ENCODE measurements around the gene CCDC69. TPM values are rescaled to one million over a fixed set of nuclear protein-coding genes. Genes with fewer than 3 reads are reported as not detected.

Gene CCDC69
- total RNA-seq, 2 donors from 2014 or later = 39.1 to 75.3 TPM

- peak overlapping the region; percentile 92 for H3K4me3 ChIP-seq
- no peaks in the 10 kb centered on the region for H3K36me3 ChIP-seq
- peak overlapping the region; percentile 82 to 92 for H3K27ac ChIP-seq
- H3K27me3 ChIP-seq (replicated peaks; ENCODE audit: insufficient read depth) = no peaks in the 10 kb centered on the region
- TF ChIP-seq, protein P1, sequence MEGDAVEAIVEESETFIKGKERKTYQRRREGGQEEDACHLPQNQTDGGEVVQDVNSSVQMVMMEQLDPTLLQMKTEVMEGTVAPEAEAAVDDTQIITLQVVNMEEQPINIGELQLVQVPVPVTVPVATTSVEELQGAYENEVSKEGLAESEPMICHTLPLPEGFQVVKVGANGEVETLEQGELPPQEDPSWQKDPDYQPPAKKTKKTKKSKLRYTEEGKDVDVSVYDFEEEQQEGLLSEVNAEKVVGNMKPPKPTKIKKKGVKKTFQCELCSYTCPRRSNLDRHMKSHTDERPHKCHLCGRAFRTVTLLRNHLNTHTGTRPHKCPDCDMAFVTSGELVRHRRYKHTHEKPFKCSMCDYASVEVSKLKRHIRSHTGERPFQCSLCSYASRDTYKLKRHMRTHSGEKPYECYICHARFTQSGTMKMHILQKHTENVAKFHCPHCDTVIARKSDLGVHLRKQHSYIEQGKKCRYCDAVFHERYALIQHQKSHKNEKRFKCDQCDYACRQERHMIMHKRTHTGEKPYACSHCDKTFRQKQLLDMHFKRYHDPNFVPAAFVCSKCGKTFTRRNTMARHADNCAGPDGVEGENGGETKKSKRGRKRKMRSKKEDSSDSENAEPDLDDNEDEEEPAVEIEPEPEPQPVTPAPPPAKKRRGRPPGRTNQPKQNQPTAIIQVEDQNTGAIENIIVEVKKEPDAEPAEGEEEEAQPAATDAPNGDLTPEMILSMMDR (IDR thresholded peaks at IDR 0.05) = peak; percentile 1
- no peak for ATAC-seq (ENCODE audit: insufficient number of reproducible peaks, low FRiP score, low read depth)
- DNase-seq (ENCODE audit: low spot score) = no peak
- H3K9me3 ChIP-seq = no peaks in the 10 kb centered on the region
- H3K4me1 ChIP-seq (ENCODE audit: control insufficient read depth in 1 of 2, low read depth in 2 of 2) = peaks cover 34 to 58% of the 10 kb centered on the region in 2 donors
Observed at GRCh38 chr5:151156507-151157420, 67.1 kb downstream of the CCDC69 start.

- Histone ChIP-seq H3K27me3 (replicated peaks; ENCODE audit: insufficient read depth) (no peaks in the 10 kb centered on the region), H3K9me3 (no peaks in the 10 kb centered on the region), H3K4me1 (ENCODE audit: control insufficient read depth in 1 of 2, low read depth in 2 of 2) (peaks cover 41 to 66% of the 10 kb centered on the region in 2 donors), H3K36me3 (no peaks in the 10 kb centered on the region), H3K27ac (peak overlapping the region; percentile 82 to 92), H3K4me3 (peak overlapping the region; percentile 92)
- no peak for ATAC-seq (ENCODE audit: insufficient number of reproducible peaks, low FRiP score, low read depth)
- TF ChIP-seq, protein P1 (IDR thresholded peaks at IDR 0.05) = no peak
- DNase-seq (ENCODE audit: low spot score) = no peak
Observed at GRCh38 chr5:151155775-151156506, 68.0 kb downstream of the CCDC69 start.

DNA sequence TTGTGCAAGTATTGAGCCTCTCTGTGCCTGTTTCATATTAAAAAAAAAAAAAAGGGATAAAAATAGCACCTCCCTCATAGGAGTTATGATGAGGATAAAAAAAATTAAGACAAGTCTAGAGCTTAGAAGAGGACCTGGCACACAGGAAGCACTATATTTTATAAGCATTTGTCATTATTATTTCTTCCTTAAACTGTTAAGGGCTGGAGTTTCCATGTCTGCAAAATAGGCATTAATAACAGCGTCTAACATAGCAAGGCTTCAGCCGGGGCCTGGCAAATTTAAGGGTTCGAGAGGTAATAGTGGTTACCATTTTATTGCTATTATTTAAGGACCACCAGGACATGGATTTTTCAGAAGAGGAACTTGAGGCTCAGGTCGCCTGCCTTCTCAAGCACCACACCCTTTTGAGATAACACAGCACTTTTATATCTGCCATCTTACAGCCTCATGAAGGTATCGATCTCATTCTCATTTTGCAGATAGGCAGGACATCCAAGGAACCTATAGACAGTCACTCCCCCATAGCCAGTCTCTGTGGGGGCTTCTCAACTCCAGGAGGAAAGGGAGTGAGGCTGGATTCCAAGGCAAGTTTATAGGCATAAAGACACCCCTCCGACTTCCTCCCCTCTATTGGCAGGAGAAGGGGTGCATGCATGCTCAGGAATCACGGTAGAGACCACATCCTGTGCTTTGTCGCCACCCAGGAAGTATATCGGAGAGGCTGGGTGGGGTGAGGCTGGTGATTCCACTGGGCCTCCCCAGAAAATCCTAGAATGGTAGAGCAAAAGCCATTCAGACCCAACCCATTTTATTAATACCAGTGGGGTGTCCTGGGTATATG, 68.7 kb downstream of the CCDC69 start:
- no peak for DNase-seq (ENCODE audit: low spot score)
- TF ChIP-seq, protein P1 (IDR thresholded peaks at IDR 0.05) = no peak
- peaks cover 49 to 74% of the 10 kb centered on the region in 2 donors for H3K4me1 ChIP-seq (ENCODE audit: control insufficient read depth in 1 of 2, low read depth in 2 of 2)
- H3K9me3 ChIP-seq = no peaks in the 10 kb centered on the region
- H3K27ac ChIP-seq = peak overlapping the region; percentile 82 to 92
- ATAC-seq (ENCODE audit: insufficient number of reproducible peaks, low FRiP score, low read depth) = no peak
- H3K4me3 ChIP-seq = peak overlapping the region; percentile 92
- H3K36me3 ChIP-seq = no peaks in the 10 kb centered on the region
- H3K27me3 ChIP-seq (replicated peaks; ENCODE audit: insufficient read depth) = no peaks in the 10 kb centered on the region

GRCh38 chr5:151153766-151154272, 70.1 kb downstream of the CCDC69 start:
- H3K4me1 ChIP-seq (ENCODE audit: control insufficient read depth in 1 of 2, low read depth in 2 of 2) = peaks cover 57 to 75% of the 10 kb centered on the region in 2 donors
- H3K36me3 ChIP-seq = no peaks in the 10 kb centered on the region
- TF ChIP-seq, protein P1 (IDR thresholded peaks at IDR 0.05) = no peak
- H3K27ac ChIP-seq = no peak overlapping the region
- ATAC-seq (ENCODE audit: insufficient number of reproducible peaks, low FRiP score, low read depth) (no peak), DNase-seq (ENCODE audit: low spot score) (no peak)
- no peaks in the 10 kb centered on the region for H3K9me3 ChIP-seq
- no peak overlapping the region for H3K4me3 ChIP-seq
- no peaks in the 10 kb centered on the region for H3K27me3 ChIP-seq (replicated peaks; ENCODE audit: insufficient read depth)
